CD4-positive, alpha-beta T cell treated with Interleukin-15 for 4 hours (primary cell): Measurements from ENCODE around the gene FAM136A.
"Not testable (repeated sequence)": the region's sequence is repeated elsewhere in the genome, so short reads cannot be mapped to it uniquely, and the experiment has no call there.

Source experiments
- DNase-seq: peaks from one replicate; pipeline ENCODE4 v3.0.0-alpha.2; 2020; ENCODE audit warnings: low spot score

Gene FAM136A

DNA sequence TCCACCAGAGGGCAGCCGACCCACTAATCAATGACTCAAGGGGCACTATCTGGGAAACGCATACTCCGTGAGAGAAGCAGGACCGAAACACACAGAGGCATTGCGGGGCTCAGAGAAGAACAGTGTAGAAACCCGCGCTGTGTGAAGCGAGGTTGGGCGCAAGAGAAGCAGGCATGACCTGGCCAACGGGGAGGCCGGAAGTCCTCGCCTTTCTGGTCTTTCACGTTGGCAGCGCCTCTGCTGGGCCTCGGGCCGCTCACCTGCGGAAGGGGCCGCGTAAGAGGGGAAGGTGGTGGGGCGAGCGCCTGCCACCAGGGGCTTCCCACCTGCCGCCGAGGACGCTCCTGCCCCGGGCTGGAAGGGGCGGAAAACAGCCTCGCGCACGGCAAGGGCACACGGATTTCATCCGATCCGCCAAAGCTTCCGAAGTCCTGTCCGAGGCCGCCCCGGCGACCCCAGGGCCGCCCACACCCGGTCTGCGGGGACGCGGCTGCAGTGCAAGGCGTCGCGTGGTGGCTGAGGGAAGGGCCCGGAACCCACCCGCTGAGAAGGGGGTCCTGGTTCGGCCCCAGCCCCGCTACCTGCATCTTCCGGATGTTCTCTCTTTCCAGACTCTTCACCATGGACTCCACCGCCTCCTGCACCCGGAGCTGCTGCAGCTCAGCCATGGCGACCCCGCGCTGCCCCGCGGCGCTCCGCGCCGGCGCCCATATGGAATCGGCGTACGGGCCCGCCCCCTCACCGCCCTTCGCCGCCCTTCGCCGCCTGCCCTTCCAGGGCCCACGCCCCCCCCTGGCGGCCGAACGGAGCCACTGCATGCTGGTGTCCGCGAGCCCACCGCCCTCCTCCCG, at the start of gene FAM136A:
TSS of gene FAM136A (minus strand) at position 724 of the 851 bp plus-strand sequence. CDS start at position 668, 56 bp downstream.
- peak; percentile 88 for DNase-seq

DNA sequence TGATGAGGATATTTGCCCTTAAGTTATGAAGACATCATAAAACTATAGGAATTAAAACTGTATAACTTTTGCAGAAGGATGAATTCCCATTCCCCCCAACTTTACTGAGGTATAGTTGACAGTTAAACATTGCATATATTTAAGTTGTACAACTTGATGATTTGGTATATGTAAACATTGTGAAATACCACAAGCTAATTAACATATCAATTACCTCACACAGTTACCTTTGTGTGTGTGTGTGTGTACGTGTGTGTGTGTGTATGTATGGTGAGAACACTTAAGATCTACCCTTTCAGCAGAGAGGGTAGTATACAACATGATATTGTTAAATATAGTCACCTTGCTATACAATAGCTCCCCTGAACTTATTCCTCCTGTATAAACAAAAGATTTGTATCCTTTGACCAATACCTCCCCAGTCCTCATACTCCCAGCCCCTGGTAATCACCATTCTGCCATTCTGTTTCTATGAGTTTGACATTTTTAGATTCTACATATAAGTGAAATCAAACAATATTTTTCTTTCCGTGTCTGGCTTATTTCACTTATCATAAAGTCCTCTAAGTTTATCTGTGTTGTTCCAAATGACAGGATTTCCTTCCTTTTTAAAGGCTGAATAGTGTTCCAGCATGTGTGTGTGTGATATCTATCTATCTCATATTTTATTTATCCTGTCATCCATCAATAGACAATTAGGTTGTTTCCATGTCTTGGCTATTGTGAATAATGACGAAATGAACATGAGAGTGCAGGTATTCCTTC, 48.2 kb upstream of the FAM136A start:
- no peak for DNase-seq

DNA sequence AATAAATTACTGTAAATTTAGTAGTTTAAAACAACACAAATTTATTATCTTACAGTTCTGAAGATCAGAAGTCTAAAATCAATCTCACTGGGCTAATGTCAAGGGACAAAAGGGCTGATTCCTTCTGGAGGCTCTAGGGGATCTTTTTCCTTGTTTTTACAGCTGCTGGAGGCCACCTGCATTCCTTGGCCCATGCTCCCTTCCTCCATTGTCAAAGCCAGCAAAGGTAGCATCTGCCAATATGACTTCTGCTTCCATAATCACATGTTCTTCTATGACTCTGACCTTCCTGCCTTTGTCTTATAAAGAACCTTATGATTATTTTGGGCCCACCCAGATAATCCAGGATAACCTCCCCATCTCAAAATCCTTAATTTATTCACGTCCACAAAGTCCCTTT, 46.0 kb upstream of the FAM136A start:
- no peak for DNase-seq

DNA sequence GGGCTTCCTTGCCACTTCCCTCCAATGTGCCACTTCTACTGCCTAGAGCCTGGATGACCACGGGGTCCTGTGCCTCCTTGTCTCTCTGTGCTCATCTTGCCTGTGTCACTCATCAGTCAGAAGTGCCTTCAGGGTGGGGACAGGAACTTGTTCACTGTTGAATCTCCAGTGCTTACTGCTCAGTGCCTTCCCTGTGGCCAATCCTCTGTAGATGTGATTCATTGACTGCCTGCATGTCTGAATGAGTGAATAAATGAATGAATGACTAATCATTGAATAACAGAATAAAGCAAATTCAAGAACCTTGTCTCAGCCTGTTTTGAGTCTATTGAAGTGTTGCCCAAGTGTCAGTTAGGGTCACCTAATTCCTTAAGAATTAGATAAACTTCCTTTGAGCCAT, 42.3 kb upstream of the FAM136A start:
- no peak for DNase-seq

DNA sequence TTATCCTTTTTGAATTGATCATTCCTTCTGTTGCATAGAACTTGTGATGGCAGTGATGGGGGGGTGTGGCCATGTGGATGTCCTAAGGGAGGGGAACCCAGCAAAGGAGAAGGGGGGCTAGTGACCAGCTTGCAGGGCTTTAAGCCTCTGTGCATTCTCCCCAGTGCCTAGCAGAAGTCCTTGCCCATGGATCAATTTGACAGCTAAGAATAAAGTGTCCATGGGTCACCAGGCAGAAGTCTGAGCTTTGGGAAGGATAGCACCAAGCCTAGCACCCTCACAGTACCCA, 39.6 kb upstream of the FAM136A start:
- no peak for DNase-seq

DNA sequence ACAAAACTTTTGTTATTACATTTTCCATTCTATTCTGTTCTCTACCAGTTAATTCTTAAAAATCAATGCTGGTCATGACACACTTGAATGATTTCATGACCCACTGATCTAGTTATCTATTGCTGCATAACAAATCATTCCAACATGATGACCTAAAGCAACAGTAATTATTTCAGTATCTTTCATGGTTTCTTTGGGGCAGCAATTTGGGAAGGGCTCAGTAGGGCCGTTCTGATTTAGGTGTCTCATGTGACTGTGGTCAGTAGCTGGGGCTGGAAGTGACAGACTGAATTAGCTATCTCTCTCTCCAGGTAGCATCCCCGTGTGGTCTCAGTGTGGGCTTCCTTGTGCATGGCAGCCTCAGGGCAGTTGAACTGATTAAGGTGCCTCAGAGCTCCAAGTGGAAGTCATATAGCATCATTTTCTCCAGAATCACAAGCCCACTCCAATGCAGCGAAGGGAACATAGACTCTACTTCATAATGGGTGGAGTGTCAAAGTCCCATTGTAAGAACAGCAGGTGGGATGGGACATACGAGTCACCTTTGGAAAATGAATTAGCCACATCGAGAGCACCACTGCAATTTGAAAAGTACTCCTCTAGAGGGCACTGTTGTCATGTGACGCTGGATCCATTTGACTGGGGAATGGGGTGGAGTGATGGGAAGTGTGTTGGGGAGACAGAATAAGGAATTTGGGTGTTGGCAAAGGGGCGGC, 39.1 kb upstream of the FAM136A start:
- DNase-seq = peak; percentile 39

DNA sequence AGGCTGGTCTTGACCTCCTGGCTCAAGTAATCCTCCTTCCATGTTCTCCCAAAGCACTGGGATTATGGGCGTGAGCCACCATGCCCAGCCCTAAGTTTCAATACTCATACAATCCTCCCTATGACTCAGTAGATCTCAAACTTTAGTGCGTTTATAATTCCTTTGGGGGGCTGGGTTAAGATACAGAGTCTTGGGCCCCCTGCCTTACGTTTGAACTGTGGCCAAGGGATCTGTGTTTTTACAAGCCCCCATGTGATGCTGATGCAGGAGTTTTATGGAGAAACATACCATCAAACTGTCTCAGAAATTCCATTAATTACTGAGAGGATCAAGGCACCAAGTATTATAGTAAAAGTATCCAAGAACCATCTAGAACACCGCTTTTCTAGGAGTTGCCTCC, 38.2 kb upstream of the FAM136A start:
- DNase-seq = no peak

DNA sequence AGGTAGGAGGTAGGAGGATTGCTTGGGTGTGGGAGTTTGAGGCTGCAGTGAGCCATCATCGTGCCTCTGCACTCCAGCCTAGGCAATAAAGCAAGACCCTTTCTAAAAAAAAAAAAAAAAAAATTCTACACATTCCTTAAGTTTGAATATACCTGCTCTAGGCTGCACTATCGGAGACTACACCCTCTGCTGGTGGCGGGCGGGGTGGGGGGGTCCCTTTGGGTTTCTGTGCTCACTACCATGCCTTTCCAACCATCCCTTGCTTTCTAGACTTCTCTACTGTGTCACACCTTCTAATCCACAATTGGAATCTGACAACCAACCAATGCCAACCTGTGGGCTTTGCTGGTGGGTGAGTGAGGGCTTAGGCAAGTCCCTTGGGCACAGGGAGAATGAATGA, 34.7 kb upstream of the FAM136A start:
- DNase-seq = no peak

DNA sequence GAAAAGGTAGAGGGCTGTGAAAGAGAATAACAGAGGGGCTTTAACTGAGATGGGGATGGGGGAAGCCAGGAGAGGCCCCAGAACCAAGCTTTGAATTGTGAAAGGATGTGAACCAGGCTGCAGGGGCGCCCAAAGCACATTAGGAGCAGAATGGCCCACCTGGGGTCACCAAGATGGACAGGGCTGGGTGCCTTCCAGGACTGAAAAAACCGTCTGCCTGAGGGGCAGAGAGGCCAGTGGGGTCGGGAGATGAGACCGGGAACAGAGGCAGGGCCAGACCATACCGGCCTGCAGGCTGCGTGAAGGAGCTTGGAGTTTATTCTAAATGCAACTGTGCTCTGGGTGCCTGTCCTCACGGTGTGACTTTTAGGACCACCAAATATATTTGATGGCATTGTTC, 29.1 kb upstream of the FAM136A start:
- no peak for DNase-seq

DNA sequence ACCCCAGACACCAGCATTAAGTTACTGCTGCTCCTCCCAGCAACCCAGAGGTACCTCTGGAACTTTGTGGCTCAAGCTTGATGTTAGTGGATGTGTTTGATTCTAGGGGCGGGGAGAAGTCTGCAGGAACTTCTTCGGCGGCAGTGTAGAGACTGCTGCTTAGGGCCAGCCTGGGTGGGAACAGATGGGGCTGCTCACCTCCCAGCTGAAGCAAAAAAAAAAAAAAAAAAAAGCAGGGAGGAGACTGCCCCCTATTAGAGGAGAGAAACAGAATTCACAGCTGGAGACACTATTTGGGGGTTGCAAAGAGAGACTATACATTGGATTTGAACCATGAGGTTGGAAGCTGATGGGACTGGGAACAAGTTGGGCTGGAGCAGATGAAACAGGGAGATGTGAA, 28.6 kb upstream of the FAM136A start:
- no peak for DNase-seq

DNA sequence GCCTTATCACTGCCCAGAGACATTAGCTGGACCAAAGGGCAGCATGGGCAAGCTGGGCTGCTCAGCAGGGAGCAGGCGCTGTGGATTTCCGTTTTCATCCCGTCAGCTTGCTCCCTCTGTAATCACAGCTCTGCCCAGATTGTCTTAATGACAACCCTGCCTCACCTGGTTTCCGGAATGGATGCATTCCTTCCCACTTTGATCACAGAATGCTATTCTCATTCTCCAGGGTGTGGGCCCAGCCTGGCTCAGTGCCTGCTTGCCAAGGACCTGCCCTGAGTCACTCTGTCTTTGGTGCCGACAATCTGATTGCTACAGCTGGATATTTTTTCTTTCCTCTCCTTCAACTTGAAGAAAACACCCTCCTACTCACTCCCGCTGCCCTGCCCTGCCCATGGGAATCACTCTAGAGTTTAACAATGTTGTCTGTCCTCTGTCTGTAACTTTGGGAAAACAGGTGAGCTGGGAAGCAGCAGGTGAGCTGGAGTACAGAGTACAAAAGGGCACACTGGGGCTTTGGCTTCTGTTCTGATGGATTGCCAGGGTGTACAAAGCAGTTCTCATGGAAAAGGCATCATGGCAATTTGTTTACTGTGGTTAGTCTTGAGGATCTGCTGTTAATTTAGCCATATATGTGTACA, 27.2 kb upstream of the FAM136A start:
- DNase-seq = no peak

DNA sequence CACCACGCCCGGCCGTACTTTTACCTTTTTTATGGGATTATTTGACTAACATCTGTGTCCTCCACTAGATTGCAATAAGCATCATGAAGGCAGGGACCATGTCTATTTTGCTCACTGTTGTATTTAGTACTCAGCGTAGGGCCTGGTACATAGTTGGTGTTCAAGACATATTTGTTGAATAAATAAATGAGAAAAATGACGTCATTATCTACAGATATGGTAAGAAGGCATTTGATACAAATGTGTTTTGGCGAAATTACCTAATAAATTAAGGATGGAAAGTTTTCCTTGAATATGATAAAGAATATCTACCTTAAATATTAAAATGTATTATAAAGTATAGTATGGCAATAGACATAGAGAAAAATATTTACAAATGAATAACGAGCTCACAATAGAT, 24.0 kb upstream of the FAM136A start:
- no peak for DNase-seq

DNA sequence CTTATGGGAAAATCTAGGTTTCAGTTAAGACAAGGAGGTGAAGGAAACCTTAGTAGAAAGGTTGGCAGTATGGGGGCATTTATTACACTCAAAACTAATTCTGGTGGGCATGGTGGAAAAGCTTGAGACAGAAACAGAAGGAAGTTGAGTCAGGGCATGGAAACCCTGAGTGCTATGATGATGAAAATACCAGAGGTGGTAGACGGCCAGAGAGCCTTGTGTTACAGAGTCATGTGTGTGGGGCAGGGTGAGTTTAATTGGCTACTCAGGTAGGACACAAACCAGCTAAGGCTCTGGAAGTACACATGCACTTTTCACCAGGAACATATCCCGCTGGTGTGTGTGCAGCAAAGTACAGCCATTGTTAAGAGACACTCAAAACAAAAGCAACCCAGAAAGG, 20.7 kb upstream of the FAM136A start:
- no peak for DNase-seq

DNA sequence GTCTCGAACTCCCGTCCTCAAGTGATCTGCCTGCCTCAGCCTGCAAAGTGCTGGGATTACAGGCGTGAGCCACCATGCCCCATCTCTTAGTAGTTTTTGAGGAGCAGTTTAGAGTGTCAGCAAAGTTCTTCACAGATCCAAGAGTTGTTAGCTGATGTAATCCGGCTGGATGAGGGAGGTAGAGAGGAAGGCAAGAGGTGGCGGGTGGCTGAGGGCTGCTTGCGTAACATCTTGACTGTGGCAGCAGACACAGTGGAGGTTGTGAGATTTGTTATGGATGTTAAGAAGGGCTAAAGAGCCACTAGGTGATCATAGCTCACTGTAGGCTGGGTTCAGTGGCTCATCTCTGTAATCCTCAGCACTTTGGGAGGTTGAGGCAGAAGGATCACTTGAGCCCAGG, 19.5 kb upstream of the FAM136A start:
- DNase-seq = no peak

DNA sequence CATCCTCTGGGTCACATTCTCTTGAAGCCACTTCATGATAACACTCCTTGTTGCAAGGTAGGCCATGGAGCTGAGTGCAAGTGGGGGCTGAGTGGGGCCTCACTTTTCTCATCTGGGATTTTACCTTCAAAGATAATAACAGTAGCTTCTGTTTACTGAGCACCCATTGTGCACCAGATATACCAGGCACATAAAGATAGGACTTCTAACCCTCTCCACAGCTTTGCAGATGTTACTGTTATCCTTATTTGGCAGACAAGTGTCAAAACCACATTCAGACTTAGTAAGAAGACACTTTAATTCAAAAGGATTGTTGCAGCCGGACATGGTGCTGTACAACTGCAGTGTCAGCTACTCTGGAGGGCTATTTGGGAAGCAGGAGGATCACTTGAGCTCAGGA, 12.8 kb upstream of the FAM136A start:
- DNase-seq = no peak

DNA sequence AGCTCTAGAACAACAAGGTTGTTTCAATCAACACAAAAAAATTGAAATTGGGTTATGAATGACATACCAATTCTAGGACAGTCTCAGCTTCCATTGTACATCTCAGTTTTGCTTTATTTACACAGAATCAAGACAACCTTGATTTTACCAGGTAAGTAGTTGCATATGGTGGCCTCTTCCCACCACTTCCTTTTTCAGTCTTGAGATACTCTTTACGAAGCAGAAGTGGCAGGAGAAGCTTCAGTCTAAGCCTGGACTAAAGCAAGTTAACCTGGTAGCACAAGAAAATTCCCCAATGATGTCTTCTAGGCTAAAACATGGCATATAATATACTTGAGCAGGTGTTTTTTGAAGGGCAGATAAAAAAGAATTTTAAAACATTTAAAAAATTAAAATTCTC, 10.7 kb upstream of the FAM136A start:
- DNase-seq = no peak

DNA sequence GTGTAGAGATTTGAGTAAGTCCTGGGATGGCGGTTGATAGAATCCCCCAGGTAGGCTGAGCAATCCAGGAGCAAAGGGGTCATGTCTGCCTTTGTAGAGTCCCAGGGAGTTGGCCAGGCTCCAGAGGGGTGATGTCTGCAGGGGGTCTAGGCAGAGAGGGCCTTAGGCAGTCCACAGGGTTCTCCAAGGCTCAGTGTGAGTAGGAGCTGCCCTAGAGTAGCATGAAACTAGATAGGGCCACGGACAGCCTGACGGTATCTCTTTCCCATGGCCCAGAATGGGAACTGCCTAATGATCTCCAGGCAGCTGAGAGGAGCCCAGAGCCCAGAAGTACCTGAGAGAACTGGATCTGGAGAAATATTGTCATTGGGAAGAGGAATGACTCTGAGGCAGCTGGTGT, 9.0 kb upstream of the FAM136A start:
- no peak for DNase-seq

DNA sequence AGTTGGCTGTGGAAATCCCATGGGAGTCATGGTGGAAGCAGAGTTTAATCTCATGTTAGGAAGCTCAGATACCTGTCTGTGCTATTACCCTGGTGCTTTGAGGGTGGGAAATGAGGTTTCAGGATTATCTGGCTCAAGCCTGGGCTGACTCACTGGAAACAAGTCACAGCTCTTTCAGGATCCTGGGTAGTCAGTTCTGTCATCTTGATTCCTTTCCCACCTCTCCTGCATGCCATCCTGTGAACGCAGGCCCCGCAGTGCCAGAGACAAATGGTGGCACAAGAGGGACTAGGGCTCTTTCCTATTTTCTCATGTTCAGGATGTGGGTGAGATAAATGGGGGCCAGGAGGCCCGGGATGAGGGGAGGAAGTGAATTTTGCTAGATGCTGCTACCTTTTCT, 3.7 kb upstream of the FAM136A start:
- DNase-seq = no peak

DNA sequence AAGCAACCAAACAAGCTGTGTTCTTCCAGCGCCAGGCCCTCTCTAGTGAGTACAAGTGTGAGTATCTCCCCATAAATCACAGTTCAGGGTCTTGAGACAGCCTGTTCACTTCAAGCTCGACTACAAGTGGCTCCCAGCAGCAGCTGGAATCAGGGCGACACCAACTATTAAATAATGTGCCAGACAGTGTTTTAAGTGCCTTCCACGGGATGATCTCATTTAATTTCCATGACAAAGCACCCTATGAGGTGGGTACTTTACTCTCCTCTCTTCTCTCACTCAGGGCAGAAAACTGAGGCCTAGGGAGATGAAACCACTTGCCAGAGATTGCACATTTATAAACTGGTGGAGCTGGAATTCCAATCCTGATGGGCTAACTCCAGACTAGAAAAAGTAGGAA, 2.6 kb upstream of the FAM136A start:
- DNase-seq = no peak

DNA sequence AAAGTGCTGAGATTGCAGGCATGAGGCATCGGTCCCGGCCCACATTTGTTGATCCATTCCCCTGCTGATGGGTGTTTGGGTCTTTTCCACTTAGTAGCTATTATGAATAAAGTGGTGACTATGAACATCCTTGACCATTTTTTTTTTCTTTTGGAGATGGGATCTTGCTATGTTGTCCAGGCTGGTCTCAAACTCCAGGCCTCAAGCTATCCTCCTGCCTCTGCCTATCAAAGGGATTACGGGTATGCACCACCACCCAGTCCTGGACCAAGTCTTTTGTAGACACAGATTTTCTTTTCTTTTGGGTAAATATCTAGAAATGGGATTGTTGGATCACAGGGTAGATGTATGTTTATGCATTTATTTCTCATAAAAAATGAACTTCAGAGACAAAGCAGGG, 1.3 kb upstream of the FAM136A start:
- DNase-seq = no peak

DNA sequence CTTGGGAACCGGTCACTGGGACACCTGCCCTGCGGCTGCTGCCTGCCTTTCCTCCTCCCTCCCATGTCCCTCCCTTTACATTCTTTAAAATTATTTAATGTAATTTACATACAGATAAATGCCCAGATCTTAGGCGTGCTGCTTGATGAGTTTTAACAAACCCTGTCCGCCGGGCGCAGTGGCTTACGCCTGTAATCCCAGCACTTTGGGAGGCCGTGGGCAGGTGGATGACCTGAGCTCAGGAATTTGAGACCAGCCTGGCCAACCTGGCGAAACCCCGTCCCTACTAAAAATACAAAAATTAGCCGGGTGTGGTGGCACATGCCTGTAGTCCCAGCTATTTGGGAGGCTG, 304 bp upstream of the FAM136A start:
- not testable (repeated sequence) for DNase-seq

DNA sequence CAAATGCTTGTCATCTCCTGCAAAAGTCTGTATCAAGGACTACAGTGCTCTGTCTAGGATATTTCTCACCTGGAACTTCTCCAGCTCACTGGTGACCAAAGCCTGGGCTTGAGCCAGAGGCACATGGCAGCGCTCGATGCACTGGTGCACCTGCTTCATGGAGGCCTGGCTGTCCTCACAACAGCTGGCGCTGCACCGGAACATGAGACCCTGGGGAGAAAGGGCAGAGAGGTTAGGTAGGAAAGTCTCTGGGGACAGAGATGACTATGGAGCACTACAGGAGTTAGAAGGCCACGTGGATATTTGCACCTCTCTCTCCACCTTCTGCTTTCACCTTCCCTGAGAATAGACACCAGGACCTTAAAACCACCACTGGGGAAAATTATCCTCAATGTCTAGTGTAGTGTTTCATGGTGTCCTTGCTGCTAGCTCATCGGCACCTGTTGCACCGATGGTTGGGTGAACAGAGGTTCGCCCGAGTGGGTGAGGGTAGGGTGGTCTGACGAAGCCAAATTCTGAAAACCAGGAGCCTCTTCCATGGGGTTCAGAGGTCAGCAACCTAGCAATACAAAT, 1.0 kb downstream of the FAM136A start:
- no peak for DNase-seq
